Stimulated activated naive CD8-positive, alpha-beta T cell treated with anti-CD3 and anti-CD28 coated beads, Interleukin-15, Interleukin-2, amounts not matched to agents 100 U/mL and 50 U/mL, for 24 hours (primary cell): ENCODE results near the gene ORAI2.
"Not testable (repeated sequence)": the region's sequence is repeated elsewhere in the genome, so short reads cannot be mapped to it uniquely, and the experiment has no call there.

Experiments
- ATAC-seq: fragments of 150-1000 bp; cut with Tn5 transposase; one replicate; pipeline ENCODE4 v1.10.0; 2021
- DNase-seq: peaks from one replicate; pipeline ENCODE4 v3.0.0; 2021

The ORAI2 gene

DNA sequence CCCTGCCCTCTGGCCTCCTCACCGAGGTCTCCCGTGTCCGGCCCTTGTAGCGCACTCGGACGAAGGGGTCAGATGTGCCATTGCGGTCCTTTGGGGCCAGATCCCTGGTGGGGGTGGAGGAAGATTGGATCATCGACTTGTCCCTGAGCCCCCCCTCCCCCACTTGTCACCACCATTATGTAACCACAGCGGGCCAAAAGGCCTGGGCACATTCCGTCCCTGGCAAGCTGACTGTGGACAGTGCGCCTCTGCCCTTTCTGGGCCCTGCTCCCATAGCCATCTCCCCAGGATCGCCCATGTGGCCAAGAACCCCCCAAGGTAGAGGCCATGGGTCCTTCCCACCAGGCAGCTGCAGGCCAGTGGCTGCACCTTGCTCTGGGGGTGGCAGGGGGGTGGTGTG lies 69.8 kb downstream of the ORAI2 start:
- not testable (repeated sequence) for ATAC-seq

DNA sequence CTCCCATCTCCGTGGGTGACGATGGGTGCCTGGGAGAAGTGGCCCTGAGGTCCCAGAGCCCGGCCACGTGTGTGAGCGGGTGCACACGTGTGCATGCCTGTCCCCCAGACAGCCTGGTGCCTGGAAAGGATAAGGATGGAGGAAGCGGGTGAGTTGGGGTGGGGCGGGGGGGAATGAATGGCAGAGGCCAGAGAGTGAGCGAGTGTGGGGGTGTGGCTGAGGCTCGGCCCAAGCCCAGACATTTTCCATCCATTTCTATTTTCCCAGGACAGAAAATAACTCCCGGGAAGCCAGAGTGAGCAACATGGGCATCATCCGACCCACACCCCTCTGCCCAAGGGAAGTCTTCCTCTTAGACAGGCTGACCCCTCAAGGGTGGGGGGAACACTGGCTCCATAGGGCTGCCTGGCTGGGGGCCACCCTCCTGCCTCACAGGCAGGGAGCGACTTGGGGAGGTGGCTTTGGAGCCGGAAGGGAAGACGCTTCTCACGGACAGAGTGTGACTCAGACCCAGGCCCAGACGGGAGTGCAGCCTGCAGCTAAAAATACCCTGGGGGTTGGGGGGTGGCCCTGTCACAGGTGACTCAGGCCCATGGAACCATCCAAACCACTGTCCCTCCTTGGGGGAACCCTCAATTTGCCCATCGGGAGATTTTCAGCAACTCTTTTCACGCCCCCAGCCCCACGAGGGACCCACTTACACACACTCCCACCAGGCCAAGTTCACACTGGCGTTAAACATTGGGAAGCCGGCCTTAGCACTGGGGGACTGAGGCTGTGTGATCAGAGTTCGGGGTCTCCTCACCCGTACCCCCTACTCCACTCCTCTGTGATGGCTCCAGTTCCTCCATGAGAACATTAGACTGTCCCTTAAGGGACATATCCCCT lies 72.2 kb downstream of the ORAI2 start:
- not testable (repeated sequence) for DNase-seq, ATAC-seq

More for the DNA sequence above, 69.8 kb downstream of the ORAI2 start:
- not testable (repeated sequence) for DNase-seq
